Liver (tissue), 9 donors: Measurements from ENCODE around the gene HSPA12A. TPM values are rescaled to one million over a fixed set of nuclear protein-coding genes. Genes with fewer than 3 reads are reported as not detected.

ENCODE experiments used
- DNase-seq: peaks from one replicate; pipeline ENCODE4 v3.0.0-alpha.2; 2017; ENCODE audit warnings: low spot score
- H3K27ac ChIP-seq, 2 donors: one replicate each; pipeline ENCODE4 v1.7.0; 2013; ENCODE audit warnings: inconsistent platforms in 2 of 2, low read length in 2 of 2, control low read depth in 1 of 2, low read depth in 1 of 2, mild to moderate bottlenecking in 1 of 2
- H3K27me3 ChIP-seq, 4 donors: one replicate each; pipeline versions ENCODE4 v1.6.1 to v1.7.0; 2013; ENCODE audit warnings: low read length in 3 of 4, inconsistent platforms in 1 of 4, mild to moderate bottlenecking in 1 of 4, moderate library complexity in 1 of 4; ENCODE audit not compliant: control insufficient read depth in 4 of 4, insufficient read depth in 4 of 4
- H3K36me3 ChIP-seq, 4 donors: one replicate each; pipeline versions ENCODE4 v1.6.1 to v1.7.0; 2013; ENCODE audit warnings: low read length in 3 of 4, mild to moderate bottlenecking in 3 of 4, low read depth in 1 of 4, moderate library complexity in 1 of 4; ENCODE audit not compliant: control insufficient read depth in 4 of 4, insufficient read depth in 3 of 4
- H3K4me1 ChIP-seq, 4 donors: one replicate each; pipeline versions ENCODE4 v1.6.1 to v1.7.0; 2013; ENCODE audit warnings: low read length in 3 of 4, mild to moderate bottlenecking in 3 of 4, moderate library complexity in 1 of 4; ENCODE audit not compliant: control insufficient read depth in 4 of 4, insufficient read depth in 4 of 4
- H3K4me3 ChIP-seq, 3 donors: one replicate each; pipeline versions ENCODE4 v1.6.1 to v1.7.0; 2013; ENCODE audit warnings: low read length in 3 of 3, control low read depth in 1 of 3, low read depth in 1 of 3, mild to moderate bottlenecking in 1 of 3
- H3K9ac ChIP-seq, 2 donors: one replicate each; pipeline ENCODE4 v1.7.0; 2013; ENCODE audit warnings: low read length in 2 of 2, mild to moderate bottlenecking in 2 of 2, moderate library complexity in 2 of 2, control low read depth in 1 of 2, low read depth in 1 of 2
- H3K9me3 ChIP-seq, 4 donors: one replicate each; pipeline versions ENCODE4 v1.6.1 to v1.7.0; 2013; ENCODE audit warnings: low read length in 3 of 4; ENCODE audit not compliant: control insufficient read depth in 4 of 4
- ATF3 ChIP-seq: IDR thresholded peaks from 2 replicates; pipeline ENCODE4 v1.6.1; 2016; ENCODE audit warnings: antibody characterized with exemption
- CTCF ChIP-seq: fragments of 150-350 bp; IDR thresholded peaks from 2 replicates; pipeline ENCODE4 v1.5.1; 2017; ENCODE audit warnings: improper control_type of control experiment, low read depth, low read length; ENCODE audit not compliant: missing input control
- EGR1 ChIP-seq, 2 donors: IDR thresholded peaks; 2 replicates each; pipeline ENCODE4 v1.6.1; 2016 to 2018; ENCODE audit warnings: antibody characterized with exemption in 2 of 2, low read depth in 2 of 2
- FOXA1 ChIP-seq: IDR thresholded peaks from 2 replicates; pipeline ENCODE4 v1.6.1; 2016; ENCODE audit warnings: antibody characterized with exemption
- FOXA2 ChIP-seq: IDR thresholded peaks from 2 replicates; pipeline ENCODE4 v1.6.1; 2016; ENCODE audit warnings: antibody characterized with exemption
- GABPA ChIP-seq, 2 donors: IDR thresholded peaks in 1 of 2; conservative IDR thresholded peaks in 1 of 2; 2 replicates each; pipeline ENCODE4 v1.6.1; 2016; ENCODE audit warnings: antibody characterized with exemption in 2 of 2, mild to moderate bottlenecking in 1 of 2, moderate library complexity in 1 of 2
- HNF4A ChIP-seq, 2 donors: conservative IDR thresholded peaks; 2 replicates each; pipeline ENCODE4 v1.6.1; 2016; ENCODE audit warnings: antibody characterized with exemption in 2 of 2, mild to moderate bottlenecking in 2 of 2
- HNF4G ChIP-seq: IDR thresholded peaks from 2 replicates; pipeline ENCODE4 v1.6.1; 2016; ENCODE audit warnings: antibody characterized with exemption
- JUND ChIP-seq, 2 donors: IDR thresholded peaks; 2 replicates each; pipeline ENCODE4 v1.6.1; 2016; ENCODE audit warnings: antibody characterized with exemption in 2 of 2
- RAD21 ChIP-seq, 2 donors: IDR thresholded peaks; 2 replicates each; pipeline ENCODE4 v1.6.1; 2016; ENCODE audit warnings: antibody characterized with exemption in 2 of 2, mild to moderate bottlenecking in 2 of 2
- RXRA ChIP-seq, 2 donors: IDR thresholded peaks; 2 replicates each; pipeline ENCODE4 v1.6.1; 2017 to 2018; ENCODE audit warnings: antibody characterized with exemption in 2 of 2, mild to moderate bottlenecking in 1 of 2
- SP1 ChIP-seq: IDR thresholded peaks from 2 replicates; pipeline ENCODE4 v1.6.1; 2018; ENCODE audit warnings: antibody characterized with exemption, mild to moderate bottlenecking
- TAF1 ChIP-seq: conservative IDR thresholded peaks from 2 replicates; pipeline ENCODE4 v1.6.1; 2016; ENCODE audit warnings: antibody characterized with exemption, mild to moderate bottlenecking
- YY1 ChIP-seq: IDR thresholded peaks from 2 replicates; pipeline ENCODE4 v1.6.1; 2016; ENCODE audit warnings: antibody characterized with exemption, mild to moderate bottlenecking
- ZBTB33 ChIP-seq: IDR thresholded peaks from 2 replicates; pipeline ENCODE4 v1.6.1; 2016; ENCODE audit warnings: antibody characterized with exemption
- WGBS: extraction: QIAGEN DNeasy Blood & Tissue Kit; methylation state at CpG from one replicate; pipeline ENCODE4 v1.1.7; 2013; 5-methylcytosine and 5-hydroxymethylcytosine counted together
- polyA plus RNA-seq, 2 donors: library from polyadenylated mRNA; stranded (reverse) in 1 of 2; unstranded in 1 of 2; fragments of 200-250 nt in 1 of 2; fragments of >200 nt in 1 of 2; fragmentation: Nextera tagmentation in 1 of 2; extraction: Ambion mirVana in 1 of 2; gene quantifications; one replicate each; pipeline versions ENCODE4 v1.2.1 to v1.2.3, GENCODE V29; 2013 to 2015
- total RNA-seq, 2 donors: library from RNA; depleted of rRNA; stranded (reverse); fragments of >200 nt; gene quantifications; one replicate each; pipeline ENCODE4 v1.2.3, GENCODE V29; 2014
- TF ChIP-seq, protein P1 (sequence below): IDR thresholded peaks from 2 replicates; pipeline ENCODE4 v1.6.1; 2016; ENCODE audit warnings: antibody characterized with exemption
- donor health status: healthy.
- donor health status: healthy.
- donor health status: healthy.
- donor health status: healthy.
- donor health status: healthy.

HSPA12A gene
- total and polyA plus RNA-seq, 4 donors = 1.3 to 4.5 (median 1.6) TPM

- TF ChIP-seq EGR1 (IDR thresholded peaks at IDR 0.05; ENCODE audit: low read depth in 2 of 2) (no peak), ATF3 (no peak), FOXA1 (no peak), GABPA (IDR thresholded peaks at IDR 0.05 in 1 of 2, conservative IDR thresholded peaks at IDR 0.05 in 1 of 2) (no peak), CTCF (no peak)
- WGBS = 96% methylated on average over 3 of the region's 3 CpGs
- H3K9ac ChIP-seq = no peak overlapping the region
- H3K27me3 ChIP-seq = no peaks in the 10 kb centered on the region
- H3K36me3 ChIP-seq = no peaks in the 10 kb centered on the region
- H3K4me1 ChIP-seq = no peaks in the 10 kb centered on the region
- H3K27ac ChIP-seq = no peak overlapping the region
- H3K4me3 ChIP-seq = no peak overlapping the region
- no peaks in the 10 kb centered on the region for H3K9me3 ChIP-seq
- no peak for DNase-seq
Observed at GRCh38 chr10:116780691-116781205, 38.4 kb upstream of the HSPA12A start.

GRCh38 chr10:116779076-116779687 lies 36.8 kb upstream of the HSPA12A start:
- Histone ChIP-seq H3K4me1 (no peaks in the 10 kb centered on the region), H3K27me3 (no peaks in the 10 kb centered on the region), H3K9me3 (no peaks in the 10 kb centered on the region), H3K4me3 (no peak overlapping the region), H3K27ac (no peak overlapping the region), H3K9ac (no peak overlapping the region), H3K36me3 (no peaks in the 10 kb centered on the region)
- 83% methylated on average over 16 of the region's 16 CpGs for WGBS
- no peak for DNase-seq
- TF ChIP-seq YY1 (no peak), FOXA1 (no peak), HNF4G (no peak), JUND (IDR thresholded peaks at IDR 0.05) (no peak), RAD21 (IDR thresholded peaks at IDR 0.05) (no peak), FOXA2 (no peak), SP1 (no peak)

GRCh38 chr10:116777006-116777405 lies 34.6 kb upstream of the HSPA12A start:
- 76% methylated on average over 8 of the region's 8 CpGs for WGBS
- Histone ChIP-seq H3K9ac (no peak overlapping the region), H3K4me3 (no peak overlapping the region), H3K9me3 (no peaks in the 10 kb centered on the region), H3K4me1 (no peaks in the 10 kb centered on the region), H3K36me3 (no peaks in the 10 kb centered on the region), H3K27ac (no peak overlapping the region), H3K27me3 (no peaks in the 10 kb centered on the region)
- DNase-seq = no peak
- no peak for TF ChIP-seq FOXA1
- TF ChIP-seq CTCF = no peak
- no peak for TF ChIP-seq ZBTB33
- TF ChIP-seq, protein P1, sequence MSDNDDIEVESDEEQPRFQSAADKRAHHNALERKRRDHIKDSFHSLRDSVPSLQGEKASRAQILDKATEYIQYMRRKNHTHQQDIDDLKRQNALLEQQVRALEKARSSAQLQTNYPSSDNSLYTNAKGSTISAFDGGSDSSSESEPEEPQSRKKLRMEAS = no peak
- no peak for TF ChIP-seq TAF1
- no peak for TF ChIP-seq GABPA (IDR thresholded peaks at IDR 0.05 in 1 of 2, conservative IDR thresholded peaks at IDR 0.05 in 1 of 2)
- TF ChIP-seq SP1 = no peak
- TF ChIP-seq JUND (IDR thresholded peaks at IDR 0.05) = no peak
- no peak for TF ChIP-seq EGR1 (IDR thresholded peaks at IDR 0.05; ENCODE audit: low read depth in 2 of 2)
- no peak for TF ChIP-seq ATF3
- TF ChIP-seq HNF4A (conservative IDR thresholded peaks at IDR 0.05) = no peak
- no peak for TF ChIP-seq RXRA (IDR thresholded peaks at IDR 0.05)
